GM19468 (cell line): ENCODE data around the gene MS4A8.

Experiments
- ATAC-seq: cut with Tn5 transposase; IDR thresholded peaks from one replicate; pipeline ENCODE4 v1.9.1; 2021; ENCODE audit warnings: mild to moderate bottlenecking, moderate library complexity, moderate number of reproducible peaks; ENCODE audit not compliant: unreplicated experiment; ENCODE audit errors: extremely low read depth

The MS4A8 gene

DNA sequence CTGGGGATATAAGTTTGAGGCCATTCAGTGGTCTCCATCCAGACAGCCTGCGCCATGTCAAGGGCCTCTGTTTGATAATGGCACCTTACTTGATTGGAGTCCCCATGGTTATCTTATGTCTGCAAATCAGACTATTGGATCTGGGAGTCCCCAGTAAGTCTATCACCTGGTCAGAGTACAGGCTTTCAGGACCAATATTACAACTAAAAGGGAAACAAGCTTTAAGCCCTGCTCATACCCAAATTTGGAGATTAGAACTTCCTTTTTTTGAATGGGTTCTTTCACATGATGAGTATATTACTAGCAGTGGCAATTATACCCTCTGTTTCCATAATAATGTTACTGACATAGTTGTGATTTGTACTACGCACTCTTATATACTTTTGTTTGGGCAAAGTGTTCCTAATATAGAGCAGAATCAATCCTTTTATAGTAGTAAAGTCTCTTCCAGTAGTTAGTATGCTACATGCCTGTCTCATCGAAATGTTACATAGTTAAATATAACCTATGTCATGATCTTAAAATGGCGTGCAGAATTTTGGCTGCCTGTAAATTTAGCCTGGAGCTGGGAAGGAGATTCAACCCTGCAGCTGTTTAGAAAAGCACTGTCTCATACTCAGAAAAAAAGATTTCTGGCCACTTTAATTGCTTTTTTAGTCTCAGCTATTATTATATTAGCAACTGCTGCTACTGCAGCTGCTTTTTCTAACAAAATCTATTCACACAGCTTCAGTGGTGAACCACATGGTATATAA lies 62.2 kb downstream of the MS4A8 start:
- no peak for ATAC-seq

DNA sequence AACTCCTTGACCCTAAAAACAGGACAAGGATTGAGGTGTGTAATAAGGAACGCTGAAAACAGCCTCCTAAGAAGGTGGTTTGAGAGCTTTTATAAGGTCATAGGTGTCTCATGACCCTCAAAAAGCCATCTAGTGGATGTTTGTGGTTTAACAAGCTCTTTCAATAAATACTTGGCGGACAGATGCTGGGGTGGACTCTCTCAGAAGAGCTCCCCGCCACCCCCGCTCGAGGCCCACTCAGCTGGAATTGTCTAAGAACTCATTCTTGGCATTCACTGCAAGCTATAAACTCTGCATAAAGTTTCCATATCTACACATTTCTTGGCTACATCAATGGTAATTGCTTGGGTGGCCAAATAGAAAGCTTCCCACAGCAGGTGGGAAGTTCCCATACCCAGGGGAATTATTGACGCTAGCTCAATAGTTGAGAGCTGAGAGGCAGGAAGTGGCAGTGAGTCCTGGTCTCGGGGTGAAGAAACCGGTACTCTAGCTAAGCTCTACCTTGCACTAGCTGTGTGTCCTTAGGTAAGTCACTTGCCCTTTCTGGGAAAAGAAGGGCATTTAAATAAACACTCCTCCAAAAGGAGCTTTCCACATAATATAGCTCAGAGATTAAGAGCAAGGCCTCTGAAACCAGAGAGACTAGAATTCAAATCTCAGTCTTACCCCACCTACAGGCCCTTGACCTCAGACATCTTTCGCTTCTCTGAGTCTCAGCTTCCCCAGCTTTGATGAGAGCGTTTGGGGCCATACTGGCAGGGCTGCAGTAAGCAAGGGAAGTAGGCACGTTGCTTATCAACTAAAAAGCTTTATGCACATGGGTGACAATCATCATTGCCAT lies 63.7 kb downstream of the MS4A8 start:
- peak; percentile 52 for ATAC-seq

DNA sequence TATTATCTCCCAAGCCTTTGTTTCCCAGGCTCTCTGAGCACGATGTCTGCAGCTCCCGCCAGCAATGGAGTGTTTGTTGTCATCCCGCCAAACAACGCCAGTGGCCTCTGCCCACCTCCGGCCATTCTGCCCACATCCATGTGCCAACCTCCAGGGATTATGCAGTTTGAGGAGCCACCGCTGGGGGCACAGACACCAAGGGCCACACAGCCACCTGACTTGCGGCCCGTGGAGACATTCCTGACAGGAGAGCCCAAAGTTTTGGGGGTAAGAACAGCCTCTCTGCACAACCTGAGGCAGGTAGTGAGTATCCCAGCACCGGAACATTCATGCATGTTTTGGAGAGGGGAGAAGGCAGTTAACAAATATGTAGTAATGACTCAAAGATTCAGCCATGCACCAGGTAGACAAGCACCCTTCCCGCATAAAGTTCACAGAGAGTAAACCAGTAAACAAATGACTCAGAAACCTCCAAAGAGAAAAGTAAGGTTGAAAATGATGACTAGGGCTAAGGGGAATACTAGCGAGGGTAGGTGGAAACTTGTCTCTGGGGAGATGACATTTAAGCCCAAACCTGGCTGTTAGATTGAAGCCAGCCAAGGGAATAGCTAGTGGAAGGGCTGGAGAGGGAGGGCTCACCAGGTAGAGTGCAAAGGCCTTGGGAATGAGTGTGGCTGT lies 64.4 kb downstream of the MS4A8 start:
- ATAC-seq = no peak

DNA sequence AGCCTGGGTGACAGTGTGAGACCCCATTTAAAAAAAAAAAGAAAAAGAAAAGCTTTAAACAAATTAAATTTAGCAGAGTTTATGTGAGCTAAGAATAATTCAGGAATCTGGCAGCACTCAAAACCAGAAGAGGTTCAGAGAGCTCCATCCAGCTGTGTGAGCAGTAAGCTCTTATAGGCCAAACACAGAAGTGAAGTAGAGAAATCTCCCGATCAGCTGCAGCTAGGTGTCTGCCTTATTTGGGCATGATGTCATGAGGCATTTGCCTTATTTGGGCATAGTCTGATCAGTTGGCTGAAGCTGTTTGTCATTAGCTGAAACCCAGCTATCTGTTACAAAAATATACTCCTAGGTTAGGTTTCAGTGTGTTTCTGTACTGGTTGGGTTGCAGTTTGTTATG lies 65.5 kb downstream of the MS4A8 start:
- no peak for ATAC-seq

DNA sequence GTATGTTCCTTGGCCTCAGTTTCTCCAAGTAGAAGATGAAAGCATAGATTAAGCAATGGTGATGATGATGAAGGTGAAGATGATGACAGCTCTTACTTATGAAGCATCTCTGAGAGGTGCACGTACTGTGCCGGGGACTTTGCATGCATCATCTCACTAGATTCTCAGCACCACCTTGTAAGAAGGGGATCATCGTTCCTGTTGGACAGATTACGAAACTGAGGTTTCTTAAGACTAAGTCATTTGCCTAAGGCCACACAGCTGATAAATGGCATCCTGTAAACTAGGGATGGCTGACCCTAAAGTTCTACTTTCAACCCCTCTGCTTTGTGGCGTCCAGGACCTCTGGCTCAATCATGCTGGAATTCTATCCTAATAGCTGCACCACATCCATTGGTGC lies 65.9 kb downstream of the MS4A8 start:
- ATAC-seq = no peak
